Lung (tissue), 12 donors: ENCODE measurements around the gene PRSS1. TPM values are rescaled to one million over a fixed set of nuclear protein-coding genes. Genes with fewer than 3 reads are reported as not detected.

Experiments
- ATAC-seq: fragments of 200-7000 bp; cut with Tn5 transposase; one replicate; pipeline ENCODE4 v1.9.1; 2020; ENCODE audit warnings: moderate number of reproducible peaks; ENCODE audit not compliant: insufficient read depth, low FRiP score
- DNase-seq, 3 donors: peaks; one replicate each; pipeline ENCODE4 v3.0.0-alpha.2; 2013 to 2017
- H3K27ac ChIP-seq, 2 donors: one replicate each; pipeline ENCODE4 v1.5.1; 2013; ENCODE audit warnings: mild to moderate bottlenecking in 2 of 2, moderate library complexity in 2 of 2, control low read depth in 1 of 2, inconsistent platforms in 1 of 2, low read depth in 1 of 2, low read length in 1 of 2
- H3K27me3 ChIP-seq, 3 donors: one replicate each; pipeline ENCODE4 v1.5.1; 2013; ENCODE audit warnings: low read length in 2 of 3; ENCODE audit not compliant: control insufficient read depth in 3 of 3, insufficient read depth in 3 of 3
- H3K36me3 ChIP-seq, 4 donors: one replicate each; pipeline ENCODE4 v1.5.1; 2013; ENCODE audit warnings: low read length in 4 of 4, mild to moderate bottlenecking in 1 of 4, moderate library complexity in 1 of 4; ENCODE audit not compliant: control insufficient read depth in 4 of 4, insufficient read depth in 4 of 4
- H3K4me1 ChIP-seq, 5 donors: one replicate each; pipeline ENCODE4 v1.5.1; 2013; ENCODE audit warnings: low read length in 5 of 5, mild to moderate bottlenecking in 2 of 5, moderate library complexity in 1 of 5; ENCODE audit not compliant: control insufficient read depth in 5 of 5, insufficient read depth in 5 of 5
- H3K4me3 ChIP-seq: one replicate; pipeline ENCODE4 v1.5.1; 2013; ENCODE audit warnings: mild to moderate bottlenecking, control low read depth, moderate library complexity
- H3K9ac ChIP-seq, 2 donors: one replicate each; pipeline ENCODE4 v1.5.1; 2013; ENCODE audit warnings: low read length in 2 of 2, control low read depth in 1 of 2; ENCODE audit not compliant: insufficient read depth in 1 of 2
- H3K9me3 ChIP-seq, 4 donors: one replicate each; pipeline ENCODE4 v1.5.1; 2013; ENCODE audit warnings: low read length in 3 of 4, mild to moderate bottlenecking in 1 of 4, moderate library complexity in 1 of 4; ENCODE audit not compliant: control insufficient read depth in 4 of 4, insufficient read depth in 3 of 4
- CTCF ChIP-seq: IDR thresholded peaks from 2 replicates; pipeline ENCODE4 v1.5.1; 2012; ENCODE audit warnings: mild to moderate bottlenecking; ENCODE audit errors: control extremely low read depth, extremely low read depth
- WGBS, 2 donors: extraction: QIAGEN DNeasy Blood & Tissue Kit; methylation state at CpG; one replicate each; pipeline ENCODE4 v1.1.7; 2013; 5-methylcytosine and 5-hydroxymethylcytosine counted together
- polyA plus RNA-seq, 2 donors: library from polyadenylated mRNA; stranded (reverse); fragments of 200-250 nt; gene quantifications; one replicate each; pipeline ENCODE4 v1.2.1, GENCODE V29; 2013
- total RNA-seq, 2 donors: library from RNA; depleted of rRNA in 1 of 2; stranded (reverse); fragments of >200 nt in 1 of 2; gene quantifications; one replicate each; pipeline ENCODE4 v1.2.1, GENCODE V29; 2014 to 2021
- donor health status: control.
- donor health status: control.
- donor health status: Bipolar disorder and iron deficiency.
- donor health status: healthy.
- donor health status: DM: yes; HTN: yes; CAD: no.

PRSS1 gene
- total and polyA plus RNA-seq, 4 donors, result 0.41 to 16.8 (median 1.1) TPM; not detected in 1

- no peak overlapping the region for H3K9ac ChIP-seq
- TF ChIP-seq CTCF, result no peak
- ATAC-seq (no peak), DNase-seq (no peak)
- 39 to 50% methylated on average over 9 of the region's 9 CpGs for WGBS, 2 donors
- no peak overlapping the region for H3K4me3 ChIP-seq
- peaks cover 0 to 86% (median 68%) of the 10 kb centered on the region in 3 donors for H3K27me3 ChIP-seq
- peak overlapping the region in 1 of 2 donors; percentile 37 for H3K27ac ChIP-seq
- peaks cover 0 to 2% (median under 1%) of the 10 kb centered on the region in 4 donors for H3K9me3 ChIP-seq
- peaks cover 0 to 16% (median 7%) of the 10 kb centered on the region in 5 donors for H3K4me1 ChIP-seq
- H3K36me3 ChIP-seq, result no peaks in the 10 kb centered on the region
These were observed 46.8 kb downstream of the PRSS1 start for GRCh38 chr7:142796001-142796500.

- DNase-seq, result peak in 2 of 3 donors; percentile 17 to 23
- Histone ChIP-seq H3K36me3 (no peaks in the 10 kb centered on the region), H3K4me3 (peak overlapping the region; percentile 20), H3K9ac (no peak overlapping the region), H3K9me3 (peaks cover 0 to 2% (median under 1%) of the 10 kb centered on the region in 4 donors), H3K27ac (peak overlapping the region in 1 of 2 donors; percentile 49), H3K4me1 (peaks cover 0 to 16% (median 7%) of the 10 kb centered on the region in 5 donors), H3K27me3 (peaks cover 0 to 88% (median 65%) of the 10 kb centered on the region in 3 donors)
- WGBS, 2 donors, result 6 to 8% methylated on average over 63 to 74 of the region's 74 CpGs
- ATAC-seq, result no peak
- no peak for TF ChIP-seq CTCF
These were observed 47.5 kb downstream of the PRSS1 start for GRCh38 chr7:142796501-142797390.

GRCh38 chr7:142797391-142798377 is 48.4 kb downstream of the PRSS1 start:
- H3K27me3 ChIP-seq, result peaks cover 0 to 87% (median 65%) of the 10 kb centered on the region in 3 donors
- peak overlapping the region in 1 of 2 donors; percentile 49 for H3K27ac ChIP-seq
- H3K4me3 ChIP-seq, result peak overlapping the region; percentile 9
- H3K4me1 ChIP-seq, result peaks cover 0 to 16% (median 7%) of the 10 kb centered on the region in 5 donors
- H3K36me3 ChIP-seq, result no peaks in the 10 kb centered on the region
- 6% methylated on average over 33 of the region's 33 CpGs for whole genome bisulfite sequencing, 2 donors
- peaks cover 0 to 1% (median 0%) of the 10 kb centered on the region in 4 donors for H3K9me3 ChIP-seq
- DNase-seq (no peak), ATAC-seq (no peak)
- H3K9ac ChIP-seq, result no peak overlapping the region
- no peak for TF ChIP-seq CTCF
